Osteocyte (in vitro differentiated cells): ENCODE measurements around the gene EAPP. TPM values are rescaled to one million over a fixed set of nuclear protein-coding genes. Genes with fewer than 3 reads are reported as not detected.

ENCODE experiments used
- DNase-seq: peaks from one replicate; pipeline ENCODE4 v3.0.0; 2021; ENCODE audit warnings: mixed read lengths; ENCODE audit not compliant: unreplicated experiment; ENCODE audit errors: extremely low spot score
- H3K27ac Mint-ChIP-seq: one replicate; pipeline ENCODE4 v1.8.0; 2021; ENCODE audit warnings: mild to moderate bottlenecking, mixed read lengths; ENCODE audit not compliant: unreplicated experiment
- H3K27me3 Mint-ChIP-seq: one replicate; pipeline ENCODE4 v1.8.0; 2021; ENCODE audit warnings: mixed read lengths; ENCODE audit not compliant: unreplicated experiment
- H3K36me3 Mint-ChIP-seq: one replicate; pipeline ENCODE4 v1.8.0; 2021; ENCODE audit warnings: mixed read lengths; ENCODE audit not compliant: unreplicated experiment
- H3K4me1 Mint-ChIP-seq: one replicate; pipeline ENCODE4 v1.8.0; 2021; ENCODE audit warnings: mixed read lengths; ENCODE audit not compliant: unreplicated experiment
- H3K4me3 Mint-ChIP-seq: one replicate; pipeline ENCODE4 v1.8.0; 2021; ENCODE audit warnings: mild to moderate bottlenecking, moderate library complexity, mixed read lengths; ENCODE audit not compliant: unreplicated experiment
- H3K9me3 Mint-ChIP-seq: one replicate; pipeline ENCODE4 v1.8.0; 2021; ENCODE audit warnings: mixed read lengths; ENCODE audit not compliant: unreplicated experiment
- total RNA-seq: library from RNA; stranded (reverse); gene quantifications from 2 replicates; pipeline ENCODE4 v1.2.1, GENCODE V29; 2021
- TF ChIP-seq, protein P1 (sequence below): fragments of 200-600 bp; sonication (generic); IDR thresholded peaks from 2 replicates; pipeline ENCODE4 v1.5.0; 2021; ENCODE audit warnings: antibody characterized with exemption, mild to moderate bottlenecking, moderate library complexity

Gene EAPP
- total RNA-seq, 1 donor from 2014 or later, result 42.0 TPM

DNA sequence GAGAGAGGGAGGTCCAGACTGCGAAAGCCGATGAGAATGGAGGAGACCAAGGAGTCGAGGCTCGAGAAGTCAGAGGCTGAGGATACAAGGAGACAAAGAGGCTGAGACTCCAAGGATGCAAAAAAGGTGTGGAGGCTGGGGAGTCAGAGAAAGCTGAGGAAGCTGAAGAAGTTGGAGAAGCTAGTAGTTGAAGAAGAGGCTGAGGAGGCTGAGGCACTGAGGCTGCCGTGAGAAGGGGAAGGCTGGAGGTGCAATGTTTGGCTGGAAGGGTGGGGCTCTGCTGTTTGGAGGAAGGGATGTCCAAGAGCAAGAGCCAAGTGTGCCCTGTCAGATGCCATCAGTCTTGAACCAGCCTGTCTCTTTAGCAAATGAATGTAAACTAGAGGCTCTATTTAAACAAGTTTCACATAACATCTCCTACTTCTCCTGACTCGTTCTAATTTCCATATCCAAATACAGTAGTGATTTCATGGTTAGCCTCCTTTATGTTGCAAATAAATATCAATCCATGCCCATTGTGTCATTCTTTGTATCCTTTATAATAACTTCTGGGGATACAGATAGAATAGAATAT lies 66.7 kb downstream of the EAPP start:
- H3K27ac Mint-ChIP-seq, result no peak overlapping the region
- TF ChIP-seq, protein P1, sequence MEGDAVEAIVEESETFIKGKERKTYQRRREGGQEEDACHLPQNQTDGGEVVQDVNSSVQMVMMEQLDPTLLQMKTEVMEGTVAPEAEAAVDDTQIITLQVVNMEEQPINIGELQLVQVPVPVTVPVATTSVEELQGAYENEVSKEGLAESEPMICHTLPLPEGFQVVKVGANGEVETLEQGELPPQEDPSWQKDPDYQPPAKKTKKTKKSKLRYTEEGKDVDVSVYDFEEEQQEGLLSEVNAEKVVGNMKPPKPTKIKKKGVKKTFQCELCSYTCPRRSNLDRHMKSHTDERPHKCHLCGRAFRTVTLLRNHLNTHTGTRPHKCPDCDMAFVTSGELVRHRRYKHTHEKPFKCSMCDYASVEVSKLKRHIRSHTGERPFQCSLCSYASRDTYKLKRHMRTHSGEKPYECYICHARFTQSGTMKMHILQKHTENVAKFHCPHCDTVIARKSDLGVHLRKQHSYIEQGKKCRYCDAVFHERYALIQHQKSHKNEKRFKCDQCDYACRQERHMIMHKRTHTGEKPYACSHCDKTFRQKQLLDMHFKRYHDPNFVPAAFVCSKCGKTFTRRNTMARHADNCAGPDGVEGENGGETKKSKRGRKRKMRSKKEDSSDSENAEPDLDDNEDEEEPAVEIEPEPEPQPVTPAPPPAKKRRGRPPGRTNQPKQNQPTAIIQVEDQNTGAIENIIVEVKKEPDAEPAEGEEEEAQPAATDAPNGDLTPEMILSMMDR, result no peak
- H3K4me3 Mint-ChIP-seq, result no peak overlapping the region
- no peaks in the 10 kb centered on the region for H3K9me3 Mint-ChIP-seq
- H3K27me3 Mint-ChIP-seq, result peaks cover 3% of the 10 kb centered on the region
- H3K36me3 Mint-ChIP-seq, result no peaks in the 10 kb centered on the region
- no peak for DNase-seq
- H3K4me1 Mint-ChIP-seq, result no peaks in the 10 kb centered on the region

DNA sequence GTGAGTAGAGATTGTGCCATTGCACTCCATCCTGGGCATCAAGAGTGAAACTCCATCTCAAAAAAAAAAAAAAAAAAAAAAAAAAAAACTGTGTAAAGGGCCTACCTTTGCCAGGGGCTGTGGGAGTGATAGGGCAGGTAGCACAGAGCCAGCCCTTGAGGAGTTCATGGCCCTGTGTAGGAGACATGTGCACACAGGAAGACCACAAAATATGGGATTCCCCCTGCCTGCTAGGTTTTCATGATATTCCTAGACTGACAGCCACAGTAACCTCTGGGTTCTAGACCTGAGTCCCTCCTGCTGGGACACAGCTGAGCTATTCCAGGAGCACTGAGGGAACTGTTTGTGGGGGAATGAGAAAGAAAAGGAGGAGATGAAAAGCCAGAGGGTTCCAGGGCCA lies 69.2 kb downstream of the EAPP start:
- TF ChIP-seq, protein P1, result no peak
- H3K4me3 Mint-ChIP-seq, result no peak overlapping the region

DNA sequence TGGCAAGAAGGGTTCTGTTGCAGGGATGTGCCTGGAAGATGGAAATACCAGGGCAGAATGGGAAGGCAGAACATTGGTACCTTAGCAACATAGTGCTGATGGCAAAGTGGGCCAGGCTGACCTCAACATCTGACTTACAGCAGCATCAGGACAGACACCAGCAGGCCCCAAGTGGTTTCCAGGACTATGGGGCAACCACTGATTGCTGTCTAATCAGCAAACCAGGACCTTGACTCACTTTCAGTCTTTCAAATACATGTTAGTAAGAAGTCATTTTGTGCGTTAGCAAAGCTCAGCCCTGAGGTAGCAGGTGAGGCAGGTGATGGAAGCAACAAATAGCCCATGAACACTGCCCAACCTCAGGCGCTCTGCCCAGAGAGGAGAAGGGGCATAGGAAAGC lies 72.8 kb downstream of the EAPP start:
- H3K4me1 Mint-ChIP-seq, result peaks cover 4% of the 10 kb centered on the region
- no peaks in the 10 kb centered on the region for H3K9me3 Mint-ChIP-seq
- DNase-seq, result no peak
- no peaks in the 10 kb centered on the region for H3K27me3 Mint-ChIP-seq
- no peaks in the 10 kb centered on the region for H3K36me3 Mint-ChIP-seq
- TF ChIP-seq, protein P1, result no peak
- H3K4me3 Mint-ChIP-seq, result no peak overlapping the region
- no peak overlapping the region for H3K27ac Mint-ChIP-seq

More for the DNA sequence above, 69.2 kb downstream of the EAPP start:
- no peak overlapping the region for H3K27ac Mint-ChIP-seq
- peaks cover 3% of the 10 kb centered on the region for H3K27me3 Mint-ChIP-seq
- no peak for DNase-seq
- no peaks in the 10 kb centered on the region for H3K9me3 Mint-ChIP-seq
- H3K4me1 Mint-ChIP-seq, result no peaks in the 10 kb centered on the region
- no peaks in the 10 kb centered on the region for H3K36me3 Mint-ChIP-seq

Other genes with a start within 250 kb of the EAPP start
- 17.8 and 18.6 TPM in 2 replicates for gene SPTSSA, start 77.5 kb downstream of the EAPP start, total RNA-seq
- 80.0 and 92.0 TPM in 2 replicates for gene SNX6, start 90.4 kb upstream of the EAPP start, total RNA-seq
- 42.0 and 47.0 TPM in 2 replicates for gene CFL2, start 174.9 kb upstream of the EAPP start, total RNA-seq